Mucosa of stomach (tissue), 1 donor: ENCODE measurements around the gene EPB41L2.
"Not testable (repeated sequence)": the region's sequence is repeated elsewhere in the genome, so short reads cannot be mapped to it uniquely, and the experiment has no call there.

ENCODE experiments used
- H3K27me3 ChIP-seq: one replicate; pipeline ENCODE4 v1.7.0; 2013; ENCODE audit warnings: mild to moderate bottlenecking, low read length; ENCODE audit not compliant: control insufficient read depth, insufficient read depth
- H3K36me3 ChIP-seq: one replicate; pipeline ENCODE4 v1.7.0; 2013; ENCODE audit warnings: low read length; ENCODE audit not compliant: control insufficient read depth, insufficient read depth
- H3K4me1 ChIP-seq: one replicate; pipeline ENCODE4 v1.7.0; 2013; ENCODE audit warnings: mild to moderate bottlenecking, low read length; ENCODE audit not compliant: control insufficient read depth, insufficient read depth
- H3K4me3 ChIP-seq: one replicate; pipeline ENCODE4 v1.7.0; 2013; ENCODE audit warnings: low read length
- H3K9ac ChIP-seq: one replicate; pipeline ENCODE4 v1.7.0; 2013; ENCODE audit warnings: mild to moderate bottlenecking, low read length, moderate library complexity
- H3K9me3 ChIP-seq: one replicate; pipeline ENCODE4 v1.7.0; 2013; ENCODE audit warnings: mild to moderate bottlenecking, low read length, moderate library complexity; ENCODE audit not compliant: control insufficient read depth
- donor health status: Pancreatic carcinoma.

The EPB41L2 gene

DNA sequence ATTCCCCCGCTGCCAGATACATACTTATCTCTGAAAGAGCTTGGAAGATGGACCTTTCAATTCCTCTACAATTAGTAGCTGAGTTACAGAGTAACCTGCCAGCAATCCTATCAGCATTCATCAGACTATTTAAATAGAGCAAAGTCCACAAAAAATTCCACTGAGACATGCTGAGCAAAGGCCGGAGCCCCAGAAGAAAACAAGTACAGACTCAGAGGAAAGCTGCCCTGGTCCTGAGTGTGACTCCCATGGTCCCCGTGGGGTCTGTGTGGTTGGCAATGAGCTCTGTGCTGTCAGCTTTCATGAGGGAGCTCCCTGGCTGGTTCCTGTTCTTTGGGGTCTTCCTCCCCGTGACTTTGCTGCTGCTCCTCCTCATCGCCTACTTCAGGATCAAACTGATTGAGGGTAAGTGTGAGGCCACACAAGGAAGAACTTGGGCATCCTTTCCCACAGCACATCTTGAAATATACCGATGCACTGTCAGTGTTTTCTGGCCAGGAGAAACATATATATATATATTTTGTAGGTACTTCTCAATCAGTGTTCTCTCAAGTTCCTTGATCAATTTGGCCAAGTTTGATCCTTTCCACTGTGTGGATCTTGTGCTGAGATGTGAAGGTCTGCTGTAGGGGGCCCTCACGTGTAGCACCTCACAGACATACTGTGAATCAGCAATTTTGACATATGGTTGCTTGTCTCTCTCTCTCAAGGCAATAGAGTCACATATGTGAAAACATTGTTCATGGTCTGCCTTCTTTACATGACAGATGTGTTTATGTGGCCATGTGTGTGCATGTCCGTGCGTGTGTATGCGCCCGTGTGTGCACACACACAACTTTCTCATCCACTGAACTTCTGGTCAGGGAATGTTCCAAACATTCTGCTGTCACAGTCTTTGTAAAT lies 235.5 kb downstream of the EPB41L2 start, which contains the start of gene SMLR1:
Gene SMLR1, plus strand, starts transcription at position 160 of the 903 bp plus-strand sequence. Its CDS starts 8 bp downstream, at position 168.
- Histone ChIP-seq H3K27me3 (no peaks in the 10 kb centered on the region), H3K9ac (no peak within 1 kb of the TSS), H3K9me3 (no peaks in the 10 kb centered on the region), H3K4me1 (peaks cover 8% of the 10 kb centered on the region), H3K36me3 (no peaks in the 10 kb centered on the region), H3K4me3 (no peak within 1 kb of the TSS)

DNA sequence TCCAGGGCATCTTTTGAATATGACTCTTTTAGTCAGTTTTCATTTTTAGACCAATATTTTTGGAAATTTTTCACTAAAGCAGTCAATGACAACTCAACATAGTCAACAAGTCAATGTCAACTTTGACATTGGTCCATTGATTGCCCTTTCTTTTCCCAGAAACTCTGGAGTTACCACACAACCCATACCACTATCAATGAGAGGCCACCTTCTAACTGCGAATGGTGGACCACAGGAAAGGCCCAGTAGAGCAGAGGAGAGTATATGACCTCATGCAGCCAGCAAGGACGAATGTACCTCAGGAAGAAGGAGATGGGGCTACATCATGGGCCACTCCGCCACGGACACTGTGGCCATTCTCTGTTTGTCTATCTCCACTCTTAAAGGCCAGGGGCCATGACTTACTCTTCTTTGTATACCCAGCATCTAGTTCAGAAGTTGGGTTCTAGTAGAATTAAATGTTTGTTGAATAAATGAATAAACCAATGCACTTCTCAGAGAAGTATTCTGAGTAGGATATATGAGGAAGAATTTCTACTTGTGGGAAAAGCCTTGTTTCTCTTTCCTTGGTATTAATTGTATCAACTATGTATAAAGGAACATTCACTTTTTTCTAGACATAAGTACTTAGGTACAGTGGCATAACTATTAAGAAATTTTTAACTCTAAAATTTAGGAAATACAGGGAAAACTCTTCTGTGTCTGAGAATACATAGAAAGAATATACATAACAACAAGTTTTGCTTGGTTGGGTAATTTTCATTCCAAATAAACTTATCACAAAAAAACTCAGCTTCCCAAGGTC lies 236.4 kb downstream of the EPB41L2 start:
- peaks cover 8% of the 10 kb centered on the region for H3K4me1 ChIP-seq
- H3K36me3 ChIP-seq = no peaks in the 10 kb centered on the region
- H3K27me3 ChIP-seq = no peaks in the 10 kb centered on the region
- H3K4me3 ChIP-seq = no peak overlapping the region
- no peaks in the 10 kb centered on the region for H3K9me3 ChIP-seq
- no peak overlapping the region for H3K9ac ChIP-seq

GRCh38 chr6:130825772-130826441 lies 237.1 kb downstream of the EPB41L2 start:
- Histone ChIP-seq H3K36me3 (no peaks in the 10 kb centered on the region), H3K27me3 (no peaks in the 10 kb centered on the region), H3K9me3 (no peaks in the 10 kb centered on the region), H3K4me3 (no peak overlapping the region), H3K9ac (no peak overlapping the region), H3K4me1 (peaks cover 8% of the 10 kb centered on the region)

DNA sequence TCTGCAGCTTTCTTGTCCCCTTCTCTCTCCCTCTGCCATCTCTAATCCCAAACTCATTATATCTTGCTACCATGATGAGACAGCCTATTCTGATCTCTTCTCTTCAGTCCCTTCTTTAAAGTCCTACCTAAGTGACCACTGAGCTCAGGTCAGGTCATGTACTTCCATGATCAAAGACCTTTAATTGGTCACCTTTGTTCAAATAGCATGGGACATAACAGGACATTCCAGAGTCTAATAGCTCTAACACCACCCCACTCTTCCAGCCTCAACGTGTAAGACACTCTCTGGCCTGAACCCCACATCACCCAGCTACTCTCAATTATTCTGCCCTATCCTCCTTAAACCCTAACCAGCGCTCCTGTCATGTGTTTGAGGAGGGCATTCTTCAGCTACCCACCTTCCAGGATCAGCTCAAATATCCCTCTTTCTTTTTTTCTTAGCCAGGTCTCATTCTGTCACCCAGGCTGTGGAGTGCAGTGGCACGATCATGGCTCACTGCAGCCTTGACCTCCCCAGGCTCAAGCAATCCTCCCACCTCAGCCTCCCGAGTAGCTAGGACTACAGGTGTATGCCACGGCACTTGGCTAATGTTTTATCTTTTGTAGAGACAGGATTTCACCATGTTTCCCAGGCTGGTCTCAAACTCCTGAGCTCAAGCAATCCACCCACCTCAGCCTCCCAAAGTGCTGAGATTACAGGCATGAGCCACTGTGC lies 237.9 kb downstream of the EPB41L2 start:
- Histone ChIP-seq H3K9me3 (no peaks in the 10 kb centered on the region), H3K4me1 (peaks cover 8% of the 10 kb centered on the region), H3K9ac (no peak overlapping the region), H3K36me3 (no peaks in the 10 kb centered on the region), H3K27me3 (no peaks in the 10 kb centered on the region), H3K4me3 (no peak overlapping the region)

DNA sequence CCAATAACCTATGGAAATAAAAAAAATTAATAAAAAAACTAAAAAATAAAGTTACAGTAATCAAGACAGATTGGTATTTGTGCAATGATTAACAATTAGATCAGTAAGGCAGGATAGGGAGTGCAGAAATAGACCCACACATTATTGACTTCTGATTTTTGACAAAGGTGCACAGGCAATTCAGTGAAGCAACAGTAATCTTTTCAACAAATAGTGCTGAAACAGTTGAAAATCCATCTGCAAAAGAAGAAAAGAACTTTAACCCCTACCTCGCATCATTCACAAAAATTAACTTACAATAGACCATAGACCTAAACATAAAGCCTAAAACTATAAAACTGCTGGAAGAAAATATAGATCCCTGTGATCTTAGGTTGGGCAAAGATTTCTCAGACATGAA lies 240.3 kb downstream of the EPB41L2 start:
- Histone ChIP-seq H3K4me1 (peaks cover 8% of the 10 kb centered on the region), H3K36me3 (no peaks in the 10 kb centered on the region), H3K4me3 (no peak overlapping the region), H3K9ac (no peak overlapping the region), H3K27me3 (no peaks in the 10 kb centered on the region), H3K9me3 (no peaks in the 10 kb centered on the region)

- Histone ChIP-seq H3K4me1 (no peaks in the 10 kb centered on the region), H3K9ac (no peak overlapping the region), H3K36me3 (no peaks in the 10 kb centered on the region), H3K9me3 (no peaks in the 10 kb centered on the region), H3K4me3 (no peak overlapping the region), H3K27me3 (no peaks in the 10 kb centered on the region)
Observed at GRCh38 chr6:130815200-130816071, 247.6 kb downstream of the EPB41L2 start.

GRCh38 chr6:130814506-130814905 lies 248.5 kb downstream of the EPB41L2 start:
- no peaks in the 10 kb centered on the region for H3K36me3 ChIP-seq
- H3K4me1 ChIP-seq = no peaks in the 10 kb centered on the region
- no peaks in the 10 kb centered on the region for H3K9me3 ChIP-seq
- no peaks in the 10 kb centered on the region for H3K27me3 ChIP-seq
- no peak overlapping the region for H3K9ac ChIP-seq
- H3K4me3 ChIP-seq = no peak overlapping the region

- H3K9ac ChIP-seq = no peak overlapping the region
- H3K36me3 ChIP-seq = no peaks in the 10 kb centered on the region
- H3K4me3 ChIP-seq = no peak overlapping the region
- no peaks in the 10 kb centered on the region for H3K9me3 ChIP-seq
- H3K4me1 ChIP-seq = no peaks in the 10 kb centered on the region
- no peaks in the 10 kb centered on the region for H3K27me3 ChIP-seq
Observed at GRCh38 chr6:130811932-130812331, 251.1 kb downstream of the EPB41L2 start.

DNA sequence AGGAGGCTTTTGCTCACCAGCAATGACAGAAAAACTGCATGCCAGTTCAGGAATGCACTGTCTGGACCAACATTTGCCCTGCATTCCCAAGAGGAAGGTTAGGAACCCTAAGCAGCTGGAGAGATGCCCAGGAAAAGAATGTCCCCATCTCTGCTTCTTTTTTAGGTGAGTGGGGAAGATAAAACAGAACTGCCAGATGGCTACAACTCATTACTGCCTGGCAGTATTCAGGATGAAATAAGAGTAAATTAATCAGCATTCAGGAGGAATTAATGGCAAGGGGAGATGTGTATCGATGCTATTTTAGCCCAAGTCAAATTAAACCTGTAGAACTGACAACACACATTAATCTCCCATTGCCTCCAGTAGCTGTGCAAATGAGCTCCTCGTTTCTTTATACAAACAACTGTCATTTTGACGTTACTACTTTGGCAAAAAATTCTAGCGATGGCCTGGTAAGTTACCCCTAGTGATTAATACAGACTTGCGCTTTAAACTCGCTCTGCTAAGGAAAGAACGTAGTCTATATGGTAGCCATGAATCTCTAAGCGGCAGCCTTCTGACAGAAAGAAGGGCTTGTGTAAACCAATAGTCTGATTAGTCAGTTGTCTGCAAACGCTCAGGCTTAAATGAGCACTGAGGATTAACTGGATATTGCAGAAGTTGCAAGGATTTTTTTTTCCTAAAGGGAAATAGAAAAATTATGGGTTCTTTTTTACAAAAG lies 252.6 kb downstream of the EPB41L2 start:
- no peaks in the 10 kb centered on the region for H3K27me3 ChIP-seq
- H3K4me3 ChIP-seq = no peak overlapping the region
- H3K9ac ChIP-seq = no peak overlapping the region
- no peaks in the 10 kb centered on the region for H3K9me3 ChIP-seq
- no peaks in the 10 kb centered on the region for H3K36me3 ChIP-seq
- H3K4me1 ChIP-seq = no peaks in the 10 kb centered on the region

DNA sequence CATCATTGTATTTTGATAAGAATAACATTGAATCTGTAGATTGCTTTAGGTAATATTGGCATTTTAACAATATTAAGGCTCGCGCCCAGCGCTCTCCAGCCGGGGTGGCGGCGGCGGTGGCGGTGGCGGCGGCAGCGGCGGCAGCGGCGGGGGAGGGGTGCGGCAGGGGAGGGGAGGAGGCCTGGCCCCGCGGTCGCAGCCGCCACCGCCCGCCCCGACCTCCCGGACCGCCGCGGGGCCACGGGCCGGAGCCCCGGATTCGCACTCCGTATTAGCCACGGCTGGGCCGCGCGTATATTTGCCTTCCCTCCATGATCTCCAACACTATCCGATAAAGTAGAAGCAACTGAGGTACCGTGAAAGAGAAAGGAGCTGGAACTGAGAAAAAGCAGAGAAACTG lies 261.7 kb downstream of the EPB41L2 start:
- not testable (repeated sequence) for H3K4me1 ChIP-seq, H3K9me3 ChIP-seq, H3K27me3 ChIP-seq, H3K9ac ChIP-seq, H3K4me3 ChIP-seq, H3K36me3 ChIP-seq
